GM19328 (cell line): ENCODE data around the gene ZYG11B.
"Not testable (repeated sequence)": the region's sequence is repeated elsewhere in the genome, so short reads cannot be mapped to it uniquely, and the experiment has no call there.

Experiments
- ATAC-seq: cut with Tn5 transposase; IDR thresholded peaks from one replicate; pipeline ENCODE4 v1.9.1; 2021; ENCODE audit warnings: mild to moderate bottlenecking, moderate library complexity; ENCODE audit not compliant: unreplicated experiment

ZYG11B gene

GRCh38 chr1:52706941-52707926 lies 19.0 kb upstream of the ZYG11B start:
- no peak for ATAC-seq

DNA sequence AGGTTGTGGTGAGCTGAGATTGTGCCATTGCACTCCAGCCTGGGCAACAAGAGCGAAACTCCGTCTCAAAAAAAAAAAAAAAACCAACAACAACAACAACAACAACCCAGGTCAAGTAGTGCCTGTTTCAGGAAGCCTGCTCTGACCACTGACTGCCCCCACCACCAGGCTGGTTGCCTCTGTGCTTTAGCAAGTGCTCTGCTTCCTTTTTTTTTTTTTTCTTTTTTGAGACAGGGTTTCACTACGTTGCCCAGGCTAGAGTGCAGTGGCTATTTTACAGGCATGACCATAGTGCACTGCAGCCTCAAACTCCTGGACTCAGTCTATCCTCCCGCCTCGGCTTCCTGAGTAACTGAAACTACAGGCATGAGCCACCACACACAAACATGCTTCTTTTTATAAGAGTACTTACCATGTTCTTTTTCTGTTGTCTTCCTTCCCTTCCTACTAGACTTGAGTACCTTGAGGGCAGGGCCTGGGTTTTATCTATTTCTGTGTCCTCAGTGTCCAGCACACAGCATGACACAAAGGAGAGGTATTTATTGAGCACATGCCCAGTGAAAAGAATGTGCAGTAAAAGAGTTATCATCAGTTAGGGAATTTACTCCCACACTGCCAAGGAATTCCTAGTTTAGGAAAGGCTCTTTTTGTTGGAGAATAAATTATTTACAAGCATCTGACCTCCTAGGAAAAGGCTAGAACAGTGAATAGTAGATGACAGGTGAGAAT lies 18.2 kb upstream of the ZYG11B start:
- ATAC-seq, result no peak

DNA sequence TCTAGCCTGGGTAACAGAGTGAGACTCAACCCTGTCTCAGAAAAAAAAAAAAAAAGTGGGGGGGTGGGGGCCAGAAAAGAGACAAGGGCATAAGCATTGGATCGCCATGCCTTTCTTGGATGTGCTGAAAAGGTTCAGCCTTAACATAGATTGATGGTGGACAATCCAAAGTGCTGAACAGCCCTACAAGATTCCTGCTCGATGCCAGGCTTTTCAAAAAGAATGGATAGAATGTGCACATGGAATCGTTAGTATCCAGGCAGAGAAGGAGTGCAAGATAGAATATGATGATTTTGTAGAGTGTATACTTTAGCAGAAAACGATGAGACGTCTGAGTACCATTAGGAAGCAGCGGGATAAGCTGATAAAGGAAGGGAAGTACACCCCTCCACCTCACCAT lies 17.2 kb upstream of the ZYG11B start:
- ATAC-seq, result no peak

DNA sequence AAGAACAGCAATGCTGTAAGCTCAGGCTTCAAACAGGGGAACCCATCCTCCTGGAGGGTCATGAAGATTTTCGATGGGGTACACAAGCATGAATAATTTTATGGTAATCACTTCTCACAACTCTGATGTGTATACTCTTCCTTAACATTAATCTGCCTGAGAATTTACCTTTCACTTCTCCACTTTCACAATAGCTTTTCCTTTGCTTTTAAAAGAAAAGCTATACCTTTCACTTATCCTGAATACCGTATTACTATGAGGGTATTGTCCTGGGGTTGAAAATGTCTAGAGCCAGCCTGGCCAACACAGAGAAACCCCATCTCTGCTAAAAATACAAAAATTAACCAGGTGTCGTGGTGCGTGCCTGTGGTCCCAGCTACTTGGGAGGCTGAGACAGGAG lies 12.7 kb upstream of the ZYG11B start:
- no peak for ATAC-seq

GRCh38 chr1:52715296-52715695 lies 11.0 kb upstream of the ZYG11B start:
- not testable (repeated sequence) for ATAC-seq

DNA sequence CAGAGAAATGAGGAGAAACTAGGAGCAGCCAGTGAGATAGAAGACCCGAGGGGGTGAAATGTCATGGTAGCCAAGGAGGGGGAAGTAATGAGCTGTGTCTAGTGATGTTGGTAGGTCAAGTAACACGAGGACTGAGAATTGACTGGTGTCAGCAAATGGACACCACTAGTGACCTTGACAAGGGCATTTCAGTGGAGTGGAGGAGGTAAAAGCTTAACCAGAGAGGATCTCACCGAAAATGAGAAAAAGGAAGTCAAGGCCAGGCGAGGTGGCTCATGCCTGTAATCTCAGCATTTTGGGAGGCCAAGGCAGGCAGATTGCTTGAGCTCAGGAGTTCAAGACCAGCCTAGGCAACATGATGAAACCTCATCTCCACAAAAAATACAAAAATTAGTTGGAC lies 3.0 kb upstream of the ZYG11B start:
- no peak for ATAC-seq

GRCh38 chr1:52725903-52726264 lies 369 bp upstream of the ZYG11B start:
- no peak for ATAC-seq

GRCh38 chr1:52727114-52727586 lies 897 bp downstream of the ZYG11B start:
- ATAC-seq, result no peak

- ATAC-seq, result no peak
These were observed 1.9 kb downstream of the ZYG11B start for GRCh38 chr1:52727956-52728656.

DNA sequence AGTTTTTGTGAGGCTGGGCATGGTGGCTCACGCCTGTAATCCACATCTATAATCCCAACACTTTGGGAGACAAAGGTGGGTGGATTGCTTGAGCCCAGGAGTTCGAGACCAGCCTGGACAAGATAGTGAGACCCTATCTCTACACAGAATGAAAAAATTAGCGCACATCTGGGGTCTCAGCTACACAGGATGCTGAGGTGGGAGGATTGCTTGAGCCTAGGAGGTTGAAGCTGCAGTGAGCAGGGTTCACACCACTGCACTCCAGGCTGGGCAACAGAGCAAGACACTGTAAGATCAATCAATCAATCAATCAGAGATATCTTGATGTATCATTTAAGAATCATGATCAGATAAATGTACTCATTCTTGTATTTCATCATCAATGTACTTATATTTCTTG lies 7.1 kb downstream of the ZYG11B start:
- ATAC-seq, result no peak

DNA sequence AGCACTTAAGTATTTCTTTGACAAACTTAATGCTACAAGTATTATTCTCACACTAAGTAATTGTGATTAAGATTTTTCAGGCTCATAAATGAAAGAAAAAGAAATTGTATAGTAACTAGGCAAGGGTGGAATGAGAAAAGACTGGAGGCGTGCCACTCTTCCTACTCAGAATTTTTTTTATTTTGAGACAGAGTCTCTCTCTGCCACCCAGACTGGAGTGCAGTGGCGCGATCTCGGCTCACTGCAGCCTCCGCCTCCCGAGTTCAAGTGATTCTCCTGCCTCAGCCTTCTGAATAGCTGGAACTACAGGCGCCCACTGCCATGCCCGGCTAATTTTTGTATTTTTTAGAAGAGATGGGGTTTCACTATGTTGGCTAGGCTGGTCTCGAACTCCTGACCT lies 9.1 kb downstream of the ZYG11B start:
- ATAC-seq, result not testable (repeated sequence)

GRCh38 chr1:52738148-52738547 lies 11.9 kb downstream of the ZYG11B start:
- no peak for ATAC-seq

- ATAC-seq, result no peak
These were observed 12.6 kb downstream of the ZYG11B start for GRCh38 chr1:52738893-52739292.

- ATAC-seq, result no peak
These were observed 13.6 kb downstream of the ZYG11B start for GRCh38 chr1:52739699-52740467.

DNA sequence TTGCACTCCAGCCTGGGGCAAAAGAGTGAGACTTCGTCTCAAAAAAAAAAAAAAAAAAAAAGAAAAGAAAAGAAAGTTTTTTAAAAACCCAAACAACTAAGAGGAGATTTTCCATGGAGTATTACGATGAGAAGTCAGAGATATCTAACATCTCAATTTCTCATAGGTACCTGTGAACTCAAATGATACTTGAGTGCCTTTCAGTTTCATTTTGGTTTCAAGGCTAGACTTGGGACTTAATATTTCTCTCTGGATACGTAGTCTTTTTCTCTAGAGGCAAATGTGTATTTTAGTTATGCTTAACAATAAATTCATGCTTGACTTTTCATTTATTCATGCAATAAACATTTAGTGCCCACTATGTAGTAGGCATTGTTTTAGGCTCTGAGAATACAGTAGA lies 15.0 kb downstream of the ZYG11B start:
- ATAC-seq, result no peak

DNA sequence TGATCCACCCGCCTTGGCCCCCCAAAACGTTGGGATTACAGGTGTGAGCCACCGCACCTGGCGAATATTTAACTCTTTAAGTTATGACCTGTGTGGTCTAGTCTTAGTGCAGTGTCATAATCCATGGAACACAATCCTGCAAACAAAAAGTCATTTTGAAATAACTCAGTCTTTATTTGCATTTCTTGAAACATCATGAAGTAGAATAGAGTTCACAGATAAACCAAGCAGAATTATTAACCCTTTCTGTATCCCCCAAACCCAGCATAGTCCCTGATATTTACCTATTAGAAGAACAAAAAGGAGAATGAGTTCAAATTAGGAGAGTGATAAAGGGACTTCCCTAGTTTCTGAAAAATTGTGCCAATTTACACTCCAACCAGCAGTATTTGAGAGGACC lies 19.9 kb downstream of the ZYG11B start:
- no peak for ATAC-seq

- no peak for ATAC-seq
These were observed 21.2 kb downstream of the ZYG11B start for GRCh38 chr1:52747450-52747849.

GRCh38 chr1:52748119-52748518 lies 21.9 kb downstream of the ZYG11B start:
- ATAC-seq, result no peak

GRCh38 chr1:52749496-52749895 lies 23.2 kb downstream of the ZYG11B start:
- ATAC-seq, result not testable (repeated sequence)

GRCh38 chr1:52750139-52750538 lies 23.9 kb downstream of the ZYG11B start:
- not testable (repeated sequence) for ATAC-seq
